Neural progenitor cell (in vitro differentiated cells): ENCODE measurements around the gene LHX4. TPM values are rescaled to one million over a fixed set of nuclear protein-coding genes. Genes with fewer than 3 reads are reported as not detected.

Experiments
- DNase-seq: peaks from one replicate; pipeline ENCODE4 v3.0.0-alpha.2; 2016; ENCODE audit warnings: low spot score
- H2AFZ ChIP-seq: fragments of 200-600 bp; sonication (generic); replicated peaks from 2 replicates; pipeline ENCODE4 v1.6.1; 2016; ENCODE audit warnings: antibody characterized with exemption
- H3F3A ChIP-seq: fragments of 200-600 bp; sonication (generic); 2 replicates; pipeline ENCODE4 v1.6.1; 2016; ENCODE audit warnings: antibody characterized with exemption, low read depth
- H3K27ac ChIP-seq: fragments of 200-600 bp; sonication (generic); 2 replicates; pipeline ENCODE4 v1.5.1; 2016; ENCODE audit warnings: mild to moderate bottlenecking
- H3K27me3 ChIP-seq: fragments of 200-600 bp; sonication (generic); 2 replicates; pipeline ENCODE4 v1.6.1; 2016; ENCODE audit warnings: mild to moderate bottlenecking, moderate library complexity
- H3K36me3 ChIP-seq: fragments of 200-600 bp; sonication (generic); 2 replicates; pipeline ENCODE4 v1.5.1; 2016
- H3K4me1 ChIP-seq: fragments of 200-600 bp; sonication (generic); 2 replicates; pipeline ENCODE4 v1.6.1; 2016; ENCODE audit warnings: mixed run types
- H3K4me2 ChIP-seq: fragments of 200-600 bp; sonication (generic); 2 replicates; pipeline ENCODE4 v1.6.1; 2016
- H3K4me3 ChIP-seq: fragments of 200-600 bp; sonication (generic); 2 replicates; pipeline ENCODE4 v1.5.1; 2016
- H3K79me2 ChIP-seq: fragments of 200-600 bp; sonication (generic); 2 replicates; pipeline ENCODE4 v1.6.1; 2016; ENCODE audit warnings: low read depth
- H3K9ac ChIP-seq: fragments of 200-600 bp; sonication (generic); 2 replicates; pipeline ENCODE4 v1.6.1; 2016
- H3K9me3 ChIP-seq: fragments of 200-600 bp; sonication (generic); 2 replicates; pipeline ENCODE4 v1.5.1; 2016; ENCODE audit warnings: low read depth
- H4K20me1 ChIP-seq: fragments of 200-600 bp; sonication (generic); 2 replicates; pipeline ENCODE4 v1.6.1; 2016; ENCODE audit warnings: low read depth
- H3K27ac Mint-ChIP-seq: 3 replicates; pipeline ENCODE4 v1.8.0; 2021; ENCODE audit warnings: mixed read lengths
- H3K27me3 Mint-ChIP-seq: 2 replicates; pipeline ENCODE4 v1.8.0; 2022; ENCODE audit warnings: low read depth, mild to moderate bottlenecking, inconsistent platforms, moderate library complexity, mixed read lengths; ENCODE audit not compliant: insufficient read depth
- H3K36me3 Mint-ChIP-seq: 3 replicates; pipeline ENCODE4 v1.8.0; 2021; ENCODE audit warnings: mixed read lengths
- H3K4me1 Mint-ChIP-seq: 3 replicates; pipeline ENCODE4 v1.8.0; 2021; ENCODE audit warnings: mixed read lengths
- H3K4me3 Mint-ChIP-seq: 3 replicates; pipeline ENCODE4 v1.8.0; 2021; ENCODE audit warnings: mild to moderate bottlenecking, moderate library complexity, mixed read lengths
- H3K9me3 Mint-ChIP-seq: 3 replicates; pipeline ENCODE4 v1.8.0; 2020; ENCODE audit warnings: mixed read lengths
- CTCF ChIP-seq: fragments of 200-600 bp; sonication (generic); IDR thresholded peaks from 2 replicates; pipeline ENCODE4 v1.5.1; 2017; ENCODE audit warnings: antibody characterized with exemption, mild to moderate bottlenecking
- EZH2 ChIP-seq: fragments of 200-600 bp; sonication (generic); IDR thresholded peaks from 2 replicates; pipeline ENCODE4 v1.6.1; 2017; ENCODE audit warnings: antibody characterized with exemption, mild to moderate bottlenecking, moderate library complexity
- EZH2phosphoT487 ChIP-seq: fragments of 200-600 bp; sonication (generic); IDR thresholded peaks from 2 replicates; pipeline ENCODE4 v1.6.1; 2017; ENCODE audit warnings: antibody characterized with exemption
- total RNA-seq: library from RNA; depleted of rRNA; stranded (reverse); fragments of >200 nt; gene quantifications from 2 replicates; pipeline ENCODE4 v1.2.3, GENCODE V29; 2015; ENCODE audit warnings: low replicate concordance

LHX4 gene
- total RNA-seq, 1 donor from 2014 or later, result not detected

DNA sequence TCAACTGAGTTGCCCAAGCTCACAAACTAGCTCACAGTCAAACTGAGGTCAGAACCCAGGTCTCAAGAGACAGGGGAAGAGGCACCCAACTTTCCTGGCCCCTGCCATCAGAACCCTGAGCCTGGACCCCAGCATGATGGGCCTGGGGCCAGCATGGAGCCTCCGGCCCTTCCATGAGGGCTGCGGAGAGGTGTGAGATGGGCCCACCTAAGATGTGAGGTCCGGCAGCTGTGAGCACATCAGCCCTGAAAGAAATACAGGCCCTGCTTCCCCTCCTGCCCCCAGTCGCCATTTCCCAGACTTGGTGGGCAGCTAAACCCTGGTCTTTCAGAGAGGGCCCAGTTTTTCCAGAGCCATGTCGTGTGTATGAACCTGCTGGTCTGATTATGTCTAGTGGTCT is 44.8 kb upstream of the LHX4 start:
- no peak overlapping the region for H3K4me3 ChIP-seq
- no peaks in the 10 kb centered on the region for H4K20me1 ChIP-seq
- Mint-ChIP-seq H3K27me3 (peaks cover 2% of the 10 kb centered on the region), H3K36me3 (peaks cover 2% of the 10 kb centered on the region), H3K27ac (no peak overlapping the region), H3K4me1 (no peaks in the 10 kb centered on the region), H3K4me3 (no peak overlapping the region), H3K9me3 (no peaks in the 10 kb centered on the region)
- no peaks in the 10 kb centered on the region for H3K9me3 ChIP-seq
- H3K27me3 ChIP-seq, result no peaks in the 10 kb centered on the region
- H2AFZ ChIP-seq, result no peak overlapping the region
- TF ChIP-seq EZH2, result no peak
- TF ChIP-seq EZH2phosphoT487, result no peak
- TF ChIP-seq CTCF, result no peak
- no peak overlapping the region for H3K4me2 ChIP-seq
- DNase-seq, result no peak
- H3F3A ChIP-seq, result no peaks in the 10 kb centered on the region
- no peak overlapping the region for H3K27ac ChIP-seq
- H3K9ac ChIP-seq, result no peak overlapping the region
- no peaks in the 10 kb centered on the region for H3K4me1 ChIP-seq
- no peaks in the 10 kb centered on the region for H3K36me3 ChIP-seq
- H3K79me2 ChIP-seq, result no peaks in the 10 kb centered on the region

GRCh38 chr1:180185971-180186645 is 44.0 kb upstream of the LHX4 start:
- Histone ChIP-seq H3K9me3 (no peaks in the 10 kb centered on the region), H3K4me1 (no peaks in the 10 kb centered on the region), H3K36me3 (no peaks in the 10 kb centered on the region), H3K27me3 (no peaks in the 10 kb centered on the region), H4K20me1 (no peaks in the 10 kb centered on the region), H3K4me2 (no peak overlapping the region), H3K27ac (no peak overlapping the region), H3F3A (no peaks in the 10 kb centered on the region), H2AFZ (no peak overlapping the region), H3K79me2 (no peaks in the 10 kb centered on the region), H3K4me3 (no peak overlapping the region), H3K9ac (no peak overlapping the region)
- Mint-ChIP-seq H3K27ac (no peak overlapping the region), H3K4me1 (no peaks in the 10 kb centered on the region), H3K36me3 (peaks cover 4% of the 10 kb centered on the region), H3K9me3 (no peaks in the 10 kb centered on the region), H3K27me3 (peaks cover 5% of the 10 kb centered on the region), H3K4me3 (no peak overlapping the region)
- no peak for DNase-seq
- TF ChIP-seq EZH2 (no peak), EZH2phosphoT487 (no peak), CTCF (no peak)

DNA sequence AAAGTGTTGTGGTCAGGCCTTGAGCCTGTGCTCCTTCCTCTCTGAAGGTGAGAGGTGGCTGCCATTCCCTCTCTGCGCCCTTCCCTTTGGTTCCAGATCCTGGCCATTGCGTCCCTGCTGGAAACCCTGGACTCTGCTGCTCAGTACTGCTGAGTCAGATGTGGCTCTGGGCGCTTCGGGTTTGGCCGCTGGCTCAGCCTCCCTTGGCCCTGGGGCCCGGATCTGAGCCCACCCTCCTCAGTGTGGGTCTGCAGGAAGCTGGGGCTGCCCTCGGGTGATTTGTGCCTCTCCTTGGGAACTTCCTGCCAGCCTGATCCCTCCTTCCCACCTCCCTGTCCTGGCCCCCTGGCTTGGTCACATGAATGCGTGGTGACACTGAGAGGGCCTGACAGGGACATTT is 43.2 kb upstream of the LHX4 start:
- Mint-ChIP-seq H3K4me1 (no peaks in the 10 kb centered on the region), H3K27ac (no peak overlapping the region), H3K9me3 (no peaks in the 10 kb centered on the region), H3K36me3 (peaks cover 5% of the 10 kb centered on the region), H3K4me3 (no peak overlapping the region), H3K27me3 (peaks cover 8% of the 10 kb centered on the region)
- Histone ChIP-seq H4K20me1 (no peaks in the 10 kb centered on the region), H3K4me2 (no peak overlapping the region), H3K27me3 (no peaks in the 10 kb centered on the region), H3K79me2 (no peaks in the 10 kb centered on the region), H3K9me3 (no peaks in the 10 kb centered on the region), H3K4me1 (no peaks in the 10 kb centered on the region), H3K36me3 (no peaks in the 10 kb centered on the region), H3K27ac (no peak overlapping the region), H2AFZ (no peak overlapping the region), H3F3A (no peaks in the 10 kb centered on the region), H3K4me3 (no peak overlapping the region), H3K9ac (no peak overlapping the region)
- no peak for DNase-seq
- no peak for TF ChIP-seq CTCF
- no peak for TF ChIP-seq EZH2
- TF ChIP-seq EZH2phosphoT487, result no peak
